Naive B cell (primary cell): ENCODE measurements around the gene TAS1R1. TPM values are rescaled to one million over a fixed set of nuclear protein-coding genes. Genes with fewer than 3 reads are reported as not detected.
A peak's percentile ranks its signal among the peaks of the same experiment; 100 is the strongest.

Experiments
- ATAC-seq, 2 donors: fragments of 150-1000 bp; cut with Tn5 transposase; 2 replicates each; pipeline ENCODE4 v1.10.0; 2021; ENCODE audit warnings: low read depth in 2 of 2, mild to moderate bottlenecking in 2 of 2, moderate library complexity in 2 of 2
- DNase-seq: peaks from one replicate; pipeline ENCODE4 v3.0.0; 2022
- H3K27ac Mint-ChIP-seq, 6 donors: one replicate each; pipeline ENCODE4 v1.8.0; 2020 to 2022; ENCODE audit warnings: mild to moderate bottlenecking in 6 of 6, mixed read lengths in 6 of 6, moderate library complexity in 5 of 6, inconsistent platforms in 2 of 6
- H3K27me3 Mint-ChIP-seq, 3 donors: one replicate each; pipeline ENCODE4 v1.8.0; 2021 to 2022; ENCODE audit warnings: mixed read lengths in 3 of 3, mild to moderate bottlenecking in 1 of 3
- H3K36me3 Mint-ChIP-seq, 2 donors: one replicate each; pipeline ENCODE4 v1.8.0; 2020 to 2022; ENCODE audit warnings: mixed read lengths in 2 of 2, inconsistent platforms in 1 of 2, mild to moderate bottlenecking in 1 of 2
- H3K4me1 Mint-ChIP-seq, 3 donors: one replicate each; pipeline ENCODE4 v1.8.0; 2020 to 2022; ENCODE audit warnings: mixed read lengths in 3 of 3, inconsistent platforms in 1 of 3, mild to moderate bottlenecking in 1 of 3, moderate library complexity in 1 of 3
- H3K4me3 Mint-ChIP-seq, 8 donors: one replicate each; pipeline ENCODE4 v1.8.0; 2020 to 2022; ENCODE audit warnings: mild to moderate bottlenecking in 8 of 8, mixed read lengths in 8 of 8, moderate library complexity in 8 of 8, inconsistent platforms in 2 of 8
- H3K9me3 Mint-ChIP-seq, 7 donors: one replicate each; pipeline ENCODE4 v1.8.0; 2020 to 2022; ENCODE audit warnings: mixed read lengths in 7 of 7, mild to moderate bottlenecking in 5 of 7, inconsistent platforms in 2 of 7, moderate library complexity in 1 of 7
- polyA plus RNA-seq, 6 donors: library from polyadenylated mRNA; unstranded; fragments of 300-500 nt; fragmentation: Illumina TruSeq; gene quantifications; one replicate each; pipeline ENCODE4 v1.2.3, GENCODE V29; 2021; ENCODE audit warnings: low read depth in 6 of 6

TAS1R1 gene
- under 1 TPM in 2 of 6 donors, not detected in 4; 0.16 to 0.22 TPM for polyA plus RNA-seq

GRCh38 chr1:6554907-6555778 lies at the start of gene TAS1R1:
Gene TAS1R1, plus strand, starts transcription at chr1:6555307. Its CDS starts 67 bp downstream, at chr1:6555374.
- DNase-seq (no peak), ATAC-seq (no peak)
- Mint-ChIP-seq H3K27me3 (no peaks in the 10 kb centered on the region), H3K36me3 (no peaks in the 10 kb centered on the region), H3K4me1 (peaks cover 11 to 31% (median 11%) of the 10 kb centered on the region in 3 donors), H3K27ac (peak within 1 kb of the TSS; percentile 59 to 87 (median 78)), H3K9me3 (no peaks in the 10 kb centered on the region), H3K4me3 (peak within 1 kb of the TSS; percentile 78 to 92 (median 88))

GRCh38 chr1:6505367-6506209 lies 49.5 kb upstream of the TAS1R1 start:
- Mint-ChIP-seq H3K4me1 (peaks cover 0 to 5% (median 0%) of the 10 kb centered on the region in 3 donors), H3K27me3 (peaks cover 6 to 34% (median 22%) of the 10 kb centered on the region in 3 donors), H3K27ac (peak overlapping the region in 1 of 6 donors; percentile 28), H3K9me3 (no peaks in the 10 kb centered on the region), H3K36me3 (no peaks in the 10 kb centered on the region), H3K4me3 (no peak overlapping the region)
- DNase-seq = no peak
- ATAC-seq = no peak

- DNase-seq = no peak
- Mint-ChIP-seq H3K27me3 (peaks cover under 1 to 25% (median 14%) of the 10 kb centered on the region in 3 donors), H3K4me3 (no peak overlapping the region), H3K36me3 (no peaks in the 10 kb centered on the region), H3K27ac (no peak overlapping the region), H3K4me1 (peaks cover 0 to 5% (median 0%) of the 10 kb centered on the region in 3 donors), H3K9me3 (no peaks in the 10 kb centered on the region)
- no peak for ATAC-seq
These were observed 48.7 kb upstream of the TAS1R1 start for GRCh38 chr1:6506210-6507036.

- peaks cover 0 to 5% (median 0%) of the 10 kb centered on the region in 3 donors for H3K4me1 Mint-ChIP-seq
- no peak for ATAC-seq
- H3K36me3 Mint-ChIP-seq = no peaks in the 10 kb centered on the region
- no peak for DNase-seq
- H3K27me3 Mint-ChIP-seq = peaks cover 0 to 24% (median 8%) of the 10 kb centered on the region in 3 donors
- no peak overlapping the region for H3K4me3 Mint-ChIP-seq
- H3K9me3 Mint-ChIP-seq = no peaks in the 10 kb centered on the region
- H3K27ac Mint-ChIP-seq = no peak overlapping the region
These were observed 48.1 kb upstream of the TAS1R1 start for GRCh38 chr1:6507037-6507428.

GRCh38 chr1:6507461-6507911 lies 47.6 kb upstream of the TAS1R1 start:
- ATAC-seq (no peak), DNase-seq (no peak)
- no peaks in the 10 kb centered on the region for H3K9me3 Mint-ChIP-seq
- H3K4me3 Mint-ChIP-seq = no peak overlapping the region
- no peak overlapping the region for H3K27ac Mint-ChIP-seq
- peaks cover 0 to 5% (median 0%) of the 10 kb centered on the region in 3 donors for H3K4me1 Mint-ChIP-seq
- peaks cover 0 to 24% (median 8%) of the 10 kb centered on the region in 3 donors for H3K27me3 Mint-ChIP-seq
- H3K36me3 Mint-ChIP-seq = no peaks in the 10 kb centered on the region

- ATAC-seq = no peak
- Mint-ChIP-seq H3K9me3 (no peaks in the 10 kb centered on the region), H3K36me3 (no peaks in the 10 kb centered on the region), H3K27ac (peak overlapping the region in 1 of 6 donors; percentile 81), H3K4me1 (peaks cover 0 to 5% (median 0%) of the 10 kb centered on the region in 3 donors), H3K4me3 (peak overlapping the region in 1 of 8 donors; percentile 5), H3K27me3 (peaks cover 0 to 24% (median 8%) of the 10 kb centered on the region in 3 donors)
- DNase-seq = no peak
These were observed 46.8 kb upstream of the TAS1R1 start for GRCh38 chr1:6508154-6508815.

- H3K9me3 Mint-ChIP-seq = no peaks in the 10 kb centered on the region
- peaks cover 0 to 5% (median 0%) of the 10 kb centered on the region in 3 donors for H3K4me1 Mint-ChIP-seq
- H3K36me3 Mint-ChIP-seq = no peaks in the 10 kb centered on the region
- ATAC-seq (no peak), DNase-seq (no peak)
- no peak overlapping the region for H3K4me3 Mint-ChIP-seq
- H3K27ac Mint-ChIP-seq = peak overlapping the region in 1 of 6 donors; percentile 81
- peaks cover 0 to 24% (median 8%) of the 10 kb centered on the region in 3 donors for H3K27me3 Mint-ChIP-seq
These were observed 46.3 kb upstream of the TAS1R1 start for GRCh38 chr1:6508816-6509189.

GRCh38 chr1:6509220-6509918 lies 45.7 kb upstream of the TAS1R1 start:
- H3K9me3 Mint-ChIP-seq = no peaks in the 10 kb centered on the region
- ATAC-seq (no peak), DNase-seq (no peak)
- no peaks in the 10 kb centered on the region for H3K36me3 Mint-ChIP-seq
- no peak overlapping the region for H3K27ac Mint-ChIP-seq
- H3K4me3 Mint-ChIP-seq = no peak overlapping the region
- H3K4me1 Mint-ChIP-seq = peaks cover 0 to 5% (median 0%) of the 10 kb centered on the region in 3 donors
- peaks cover 0 to 24% (median 8%) of the 10 kb centered on the region in 3 donors for H3K27me3 Mint-ChIP-seq

- Mint-ChIP-seq H3K4me3 (no peak overlapping the region), H3K27ac (no peak overlapping the region), H3K36me3 (no peaks in the 10 kb centered on the region), H3K4me1 (peaks cover 0 to 5% (median 0%) of the 10 kb centered on the region in 3 donors), H3K9me3 (no peaks in the 10 kb centered on the region), H3K27me3 (peaks cover 0 to 24% (median 8%) of the 10 kb centered on the region in 3 donors)
- no peak for ATAC-seq
- no peak for DNase-seq
These were observed 45.2 kb upstream of the TAS1R1 start for GRCh38 chr1:6509919-6510291.

- H3K36me3 Mint-ChIP-seq = no peaks in the 10 kb centered on the region
- no peak overlapping the region for H3K4me3 Mint-ChIP-seq
- H3K9me3 Mint-ChIP-seq = no peaks in the 10 kb centered on the region
- H3K4me1 Mint-ChIP-seq = peaks cover 0 to 5% (median 0%) of the 10 kb centered on the region in 3 donors
- DNase-seq = no peak
- no peak overlapping the region for H3K27ac Mint-ChIP-seq
- H3K27me3 Mint-ChIP-seq = peaks cover 0 to 20% (median 2%) of the 10 kb centered on the region in 3 donors
- ATAC-seq = no peak
These were observed 44.6 kb upstream of the TAS1R1 start for GRCh38 chr1:6510493-6510892.

GRCh38 chr1:6511056-6511455 lies 44.1 kb upstream of the TAS1R1 start:
- Mint-ChIP-seq H3K4me3 (no peak overlapping the region), H3K36me3 (no peaks in the 10 kb centered on the region), H3K4me1 (peaks cover 0 to 5% (median 0%) of the 10 kb centered on the region in 3 donors), H3K9me3 (no peaks in the 10 kb centered on the region), H3K27ac (peak overlapping the region in 2 of 6 donors; percentile 29 to 56), H3K27me3 (peaks cover 0 to 17% (median 0%) of the 10 kb centered on the region in 3 donors)
- DNase-seq (no peak), ATAC-seq (no peak)
